K562 (cell line): Measurements from ENCODE around the gene ZNF410. TPM values are rescaled to one million over a fixed set of nuclear protein-coding genes. Genes with fewer than 3 reads are reported as not detected.

Experiments used
- ATAC-seq: fragments of 200-7000 bp; cut with Tn5 transposase; 3 replicates; pipeline ENCODE4 v1.9.1; 2020; ENCODE audit warnings: moderate library complexity
- BruUV-seq: library from RNA; stranded (reverse); fragments of 400-500 nt; replicated peaks from 2 replicates; lab custom pipeline; 2021; lab: Mats Ljungman, UMichigan
- CTCF ChIA-PET: fragments of 300-600 bp; formaldehyde crosslinking; extraction: SDS; loops from one replicate; lab custom pipeline; 2021; ENCODE audit warnings: low intra/inter-chr PET ratio; lab: Yijun Ruan, JAX
- POLR2A ChIA-PET: fragments of 300-600, 350-650 bp; sonication (Branson Sonifier 250); formaldehyde crosslinking; extraction: SDS; loops from one replicate; lab custom pipeline; 2021; ENCODE audit warnings: antibody characterized with exemption, inconsistent platforms; lab: Yijun Ruan, JAX
- DNase-seq, 4 experiments: peaks; one replicate each; pipeline versions ENCODE4 v3.0.0 to v3.0.0-alpha.2; 2011 to 2018; ENCODE audit warnings: low spot score in 3 of 4, mixed read lengths in 3 of 4; ENCODE audit errors: extremely low read depth in 1 of 4
- FAIRE-seq: peaks from 2 replicates; lab custom pipeline; 2011; peaks lifted over from hg19 to GRCh38; lab: Jason Lieb, UNC
- H2AFZ ChIP-seq: 2 replicates; pipeline ENCODE4 v1.6.0; 2011; ENCODE audit warnings: low read depth, low read length, control low read depth, inconsistent platforms
- H3K27ac ChIP-seq: fragments of 200-600 bp; 3 replicates; pipeline ENCODE4 v1.8.0; 2011; ENCODE audit warnings: low read depth, mild to moderate bottlenecking, control low read depth, inconsistent platforms, low read length, moderate library complexity, mixed read lengths; ENCODE audit errors: extremely low read depth
- H3K27me3 ChIP-seq, 2 experiments: fragments of 300-600 bp in 1 of 2; 2 replicates in 1 of 2; 3 replicates in 1 of 2; pipeline versions ENCODE4 v1.6.0 to v1.8.0; 2011; ENCODE audit warnings: inconsistent platforms in 2 of 2, low read length in 2 of 2, mild to moderate bottlenecking in 1 of 2, mixed read lengths in 1 of 2, moderate library complexity in 1 of 2; ENCODE audit not compliant: control insufficient read depth in 2 of 2, insufficient read depth in 2 of 2
- H3K36me3 ChIP-seq: fragments of 300-600 bp; 3 replicates; pipeline ENCODE4 v1.8.0; 2011; ENCODE audit warnings: mild to moderate bottlenecking, low read length, inconsistent platforms; ENCODE audit not compliant: control insufficient read depth, insufficient read depth
- H3K4me1 ChIP-seq, 2 experiments: fragments of 200-600 bp in 1 of 2; replicated peaks in 1 of 2; 2 replicates in 1 of 2; 3 replicates in 1 of 2; pipeline versions ENCODE4 v1.5.1 to v1.8.0; 2011; ENCODE audit warnings: inconsistent platforms in 2 of 2, low read length in 2 of 2, mild to moderate bottlenecking in 1 of 2, mixed read lengths in 1 of 2, moderate library complexity in 1 of 2; ENCODE audit not compliant: control insufficient read depth in 2 of 2, insufficient read depth in 2 of 2
- H3K4me2 ChIP-seq: 2 replicates; pipeline ENCODE4 v1.6.1; 2011; ENCODE audit warnings: low read length, control low read depth, inconsistent platforms, mixed read lengths; ENCODE audit not compliant: insufficient read depth
- H3K4me3 ChIP-seq: fragments of 200-600 bp; sonication (generic), shearing (Covaris generic); 2 replicates; pipeline ENCODE4 v1.5.1; 2016; ENCODE audit warnings: control low read depth, inconsistent platforms
- H3K79me2 ChIP-seq: fragments of 200-600 bp; 3 replicates; pipeline ENCODE4 v1.8.0; 2011; ENCODE audit warnings: low read length, inconsistent platforms; ENCODE audit not compliant: control insufficient read depth, insufficient read depth
- H3K9ac ChIP-seq, 2 experiments: 2 replicates each; pipeline versions ENCODE4 v1.6.0 to v1.6.1; 2011; ENCODE audit warnings: low read depth in 2 of 2, low read length in 2 of 2, control low read depth in 1 of 2, inconsistent platforms in 1 of 2, mild to moderate bottlenecking in 1 of 2, mixed read lengths in 1 of 2; ENCODE audit not compliant: insufficient read depth in 1 of 2
- H3K9me1 ChIP-seq: one replicate; pipeline ENCODE4 v1.6.0; 2011; ENCODE audit warnings: inconsistent platforms, mild to moderate bottlenecking, low read length, moderate library complexity; ENCODE audit not compliant: control insufficient read depth, insufficient read depth
- H3K9me3 ChIP-seq: replicated peaks from 2 replicates; pipeline ENCODE4 v1.5.1; 2011; ENCODE audit warnings: low read depth, low read length, inconsistent platforms; ENCODE audit not compliant: control insufficient read depth, insufficient read depth
- H4K20me1 ChIP-seq: replicated peaks from 2 replicates; pipeline ENCODE4 v1.6.1; 2011; ENCODE audit warnings: low read length, inconsistent platforms, mixed read lengths; ENCODE audit not compliant: control insufficient read depth, insufficient read depth
- ARHGAP35 ChIP-seq: fragments of 450-650 bp; IDR thresholded peaks from 2 replicates; pipeline ENCODE4 v1.6.1; 2018; ENCODE audit not compliant: partially characterized antibody
- FOXP4 ChIP-seq: sonication (generic); formaldehyde crosslinking; IDR thresholded peaks from 2 replicates; pipeline ENCODE4 v1.8.0; 2022; ENCODE audit warnings: mild to moderate bottlenecking, missing genetic modification reagents, borderline replicate concordance
- GATAD2A ChIP-seq: fragments of 450-650 bp; IDR thresholded peaks from 2 replicates; pipeline ENCODE4 v1.6.1; 2017
- MAFF ChIP-seq: IDR thresholded peaks from 2 replicates; pipeline ENCODE4 v1.6.1; 2012; ENCODE audit warnings: low read length, improper control_type of control experiment
- MIER1 ChIP-seq: fragments of 450-650 bp; IDR thresholded peaks from 2 replicates; pipeline ENCODE4 v1.6.1; 2016; ENCODE audit warnings: antibody characterized with exemption, mild to moderate bottlenecking, low read depth
- MITF ChIP-seq: IDR thresholded peaks from 2 replicates; pipeline ENCODE4 v1.6.1; 2014; ENCODE audit warnings: antibody characterized with exemption
- NCOA4 ChIP-seq: fragments of 450-650 bp; IDR thresholded peaks from 2 replicates; pipeline ENCODE4 v1.6.1; 2018; ENCODE audit warnings: mild to moderate bottlenecking; ENCODE audit not compliant: partially characterized antibody
- PCBP2 ChIP-seq: fragments of 200-400 bp; formaldehyde crosslinking; IDR thresholded peaks from 2 replicates; pipeline ENCODE4 v1.6.1; 2018; ENCODE audit warnings: low read length, low read depth, mild to moderate bottlenecking, moderate library complexity; ENCODE audit not compliant: poor library complexity, severe bottlenecking
- PTTG1 ChIP-seq: fragments of 450-650 bp; IDR thresholded peaks from 2 replicates; pipeline ENCODE4 v1.6.1; 2016; ENCODE audit warnings: low read depth, mild to moderate bottlenecking, missing genetic modification characterization, missing compliant biosample characterization
- PYGO2 ChIP-seq: fragments of 450-650 bp; IDR thresholded peaks from 2 replicates; pipeline ENCODE4 v1.6.1; 2016; ENCODE audit warnings: mild to moderate bottlenecking, missing genetic modification characterization, moderate library complexity, missing compliant biosample characterization
- ZNF232 ChIP-seq: sonication (generic); formaldehyde crosslinking; IDR thresholded peaks from 2 replicates; pipeline ENCODE4 v1.8.0; 2022; ENCODE audit warnings: mild to moderate bottlenecking, missing genetic modification reagents
- WGBS: fragments of 100-300 bp; shearing (Covaris generic); methylation state at CpG from one replicate; pipeline ENCODE4 v1.1.6; 2016; ENCODE audit warnings: low coverage, mixed read lengths; ENCODE audit not compliant: insufficient coverage; ENCODE audit errors: missing lambda C conversion rate; 5-methylcytosine and 5-hydroxymethylcytosine counted together
- in situ Hi-C: fragments of 300-500 bp; cut with MboI; formaldehyde crosslinking; loops from 4 replicates; pipeline ENCODE4 v1.15.0; 2018; ENCODE audit warnings: inconsistent platforms, mixed read lengths
- intact Hi-C: fragments of 100-400 bp; cut with micrococcal nuclease; formaldehyde crosslinking; loops from 2 replicates; pipeline ENCODE4 v1.14.2; 2022
- polyA plus RNA-seq, 8 experiments: library from polyadenylated mRNA; depleted of rRNA in 4 of 8; stranded (reverse) in 5 of 8; unstranded in 3 of 8; fragments of >200 nt; fragmentation: Nextera tagmentation in 2 of 8; fragmentation: Illumina TruSeq in 1 of 8; extraction: Ambion mirVana in 2 of 8; extraction: Trizol in 1 of 8; gene quantifications; 2 replicates each; pipeline versions ENCODE4 v1.2.1 to v1.2.3, GENCODE V29; 2011 to 2014; ENCODE audit warnings: inconsistent platforms in 1 of 8, missing spikeins in 1 of 8
- total RNA-seq, 7 experiments: library from RNA; depleted of rRNA in 6 of 7; stranded (reverse); fragments of >200 nt in 6 of 7; fragmentation: Illumina TruSeq in 2 of 7; extraction: Trizol in 2 of 7; gene quantifications; 2 replicates each; pipeline versions ENCODE4 v1.2.1 to v1.2.3, GENCODE V29; 2011 to 2021; ENCODE audit warnings: low replicate concordance in 1 of 7
- TF ChIP-seq, protein P1 (sequence below): fragments of 200-800 bp; sonication (Bioruptor generic); IDR thresholded peaks from 2 replicates; pipeline ENCODE4 v1.6.1; 2017; ENCODE audit warnings: missing genetic modification characterization, missing compliant biosample characterization
- TF ChIP-seq, protein P2 (sequence below): fragments of 450-650 bp; formaldehyde crosslinking; IDR thresholded peaks from 2 replicates; pipeline ENCODE4 v1.4.0; 2020; ENCODE audit warnings: mild to moderate bottlenecking, moderate library complexity
- TF ChIP-seq, protein P3 (sequence below): fragments of 450-650 bp; conservative IDR thresholded peaks from 2 replicates; pipeline ENCODE4 v1.6.1; 2016; ENCODE audit warnings: missing genetic modification characterization, low read depth, mild to moderate bottlenecking, missing compliant biosample characterization, moderate library complexity

Gene ZNF410
- total and polyA plus RNA-seq, 9 of the 15 experiments (the other 6 are each of a cell fraction or from before 2014, with no cell fraction given): 20.5 to 64.8 (median 38.7) TPM

DNA sequence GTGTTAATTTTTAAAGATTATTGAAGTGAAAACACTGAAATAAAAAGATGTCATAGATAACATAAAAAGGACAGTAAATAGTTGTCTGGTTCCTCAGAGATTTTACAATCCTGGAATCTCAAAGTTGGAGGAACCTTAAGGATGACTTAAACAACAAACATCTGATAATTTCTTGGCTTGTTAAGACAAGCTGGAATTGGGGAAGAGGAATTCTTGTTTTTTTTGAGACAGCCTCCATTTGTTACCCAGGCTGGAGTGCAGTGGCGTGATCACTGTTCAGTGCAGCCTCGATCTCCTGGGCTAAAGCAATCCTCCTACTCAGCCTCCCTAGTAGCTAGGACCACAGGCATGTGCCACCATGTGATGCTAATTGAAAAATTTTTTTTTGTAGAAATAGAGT lies 2.3 kb downstream of the ZNF410 start:
- Histone ChIP-seq H3K27me3 (no peaks in the 10 kb centered on the region), H3K36me3 (peaks cover 22% of the 10 kb centered on the region; the same call in 2 of the 3 replicates), H3K4me2 (no peak overlapping the region), H3K4me1 (peaks cover 4 to 6% of the 10 kb centered on the region in 2 experiments; a peak in 4 of 5 replicates), H3K9me3 (no peaks in the 10 kb centered on the region), H3K27ac (no peak overlapping the region), H3K9me1 (no peaks in the 10 kb centered on the region), H2AFZ (no peak overlapping the region), H4K20me1 (no peaks in the 10 kb centered on the region), H3K79me2 (peaks cover 80% of the 10 kb centered on the region), H3K9ac (peak overlapping the region in 1 of 2 experiments; percentile 90; a peak in 1 of 4 replicates), H3K4me3 (no peak overlapping the region; the same call in 1 of the 2 replicates)
- ATAC-seq: no peak
- TF ChIP-seq FOXP4 (CRISPR knock-in tag) (no peak), PTTG1 (tag) (no peak), PCBP2 (no peak), MIER1 (no peak), PYGO2 (tag) (no peak), GATAD2A (no peak), NCOA4 (no peak), ARHGAP35 (no peak), MITF (no peak), ZNF232 (CRISPR knock-in tag) (no peak), MAFF (no peak)
- TF ChIP-seq, protein P1, sequence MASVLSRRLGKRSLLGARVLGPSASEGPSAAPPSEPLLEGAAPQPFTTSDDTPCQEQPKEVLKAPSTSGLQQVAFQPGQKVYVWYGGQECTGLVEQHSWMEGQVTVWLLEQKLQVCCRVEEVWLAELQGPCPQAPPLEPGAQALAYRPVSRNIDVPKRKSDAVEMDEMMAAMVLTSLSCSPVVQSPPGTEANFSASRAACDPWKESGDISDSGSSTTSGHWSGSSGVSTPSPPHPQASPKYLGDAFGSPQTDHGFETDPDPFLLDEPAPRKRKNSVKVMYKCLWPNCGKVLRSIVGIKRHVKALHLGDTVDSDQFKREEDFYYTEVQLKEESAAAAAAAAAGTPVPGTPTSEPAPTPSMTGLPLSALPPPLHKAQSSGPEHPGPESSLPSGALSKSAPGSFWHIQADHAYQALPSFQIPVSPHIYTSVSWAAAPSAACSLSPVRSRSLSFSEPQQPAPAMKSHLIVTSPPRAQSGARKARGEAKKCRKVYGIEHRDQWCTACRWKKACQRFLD (CRISPR knock-in tag): no peak
- TF ChIP-seq, protein P2, sequence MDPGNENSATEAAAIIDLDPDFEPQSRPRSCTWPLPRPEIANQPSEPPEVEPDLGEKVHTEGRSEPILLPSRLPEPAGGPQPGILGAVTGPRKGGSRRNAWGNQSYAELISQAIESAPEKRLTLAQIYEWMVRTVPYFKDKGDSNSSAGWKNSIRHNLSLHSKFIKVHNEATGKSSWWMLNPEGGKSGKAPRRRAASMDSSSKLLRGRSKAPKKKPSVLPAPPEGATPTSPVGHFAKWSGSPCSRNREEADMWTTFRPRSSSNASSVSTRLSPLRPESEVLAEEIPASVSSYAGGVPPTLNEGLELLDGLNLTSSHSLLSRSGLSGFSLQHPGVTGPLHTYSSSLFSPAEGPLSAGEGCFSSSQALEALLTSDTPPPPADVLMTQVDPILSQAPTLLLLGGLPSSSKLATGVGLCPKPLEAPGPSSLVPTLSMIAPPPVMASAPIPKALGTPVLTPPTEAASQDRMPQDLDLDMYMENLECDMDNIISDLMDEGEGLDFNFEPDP (CRISPR knock-in tag): no peak
- TF ChIP-seq, protein P3, sequence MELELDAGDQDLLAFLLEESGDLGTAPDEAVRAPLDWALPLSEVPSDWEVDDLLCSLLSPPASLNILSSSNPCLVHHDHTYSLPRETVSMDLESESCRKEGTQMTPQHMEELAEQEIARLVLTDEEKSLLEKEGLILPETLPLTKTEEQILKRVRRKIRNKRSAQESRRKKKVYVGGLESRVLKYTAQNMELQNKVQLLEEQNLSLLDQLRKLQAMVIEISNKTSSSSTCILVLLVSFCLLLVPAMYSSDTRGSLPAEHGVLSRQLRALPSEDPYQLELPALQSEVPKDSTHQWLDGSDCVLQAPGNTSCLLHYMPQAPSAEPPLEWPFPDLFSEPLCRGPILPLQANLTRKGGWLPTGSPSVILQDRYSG (tag): no peak
- no TSS peak for BruUV-seq
- DNase-seq: no peak
- WGBS: 43% methylated on average over 2 of the region's 2 CpGs
- intact Hi-C loops (loop anchor here (5.0 kb wide), 1 partner anchor 147 kb away; no protein-coding TSS in a partner anchor), in situ Hi-C loops (no loop called here)
- ChIA-PET POLR2A (interaction anchor here (1.4 kb wide), 1 partner anchor 15 kb away, joined by 4 read pairs; no protein-coding TSS in a partner anchor), CTCF (no interaction called here)
- no peak for FAIRE-seq
